Measurements from ENCODE around the gene RBM10. TPM values are rescaled to one million over a fixed set of nuclear protein-coding genes. Genes with fewer than 3 reads are reported as not detected.

The RBM10 gene
- total RNA-seq, 1 experiment from 2014 or later = 55.8 TPM

GRCh38 chrX:47164420-47164819 lies 19.4 kb downstream of the RBM10 start:
- TF ChIP-seq CTCF (conservative IDR thresholded peaks at IDR 0.05) = no peak
- H3K79me1 ChIP-seq (ENCODE audit: insufficient read depth, low read depth, low read length, poor library complexity, severe bottlenecking) = no peaks in the 10 kb centered on the region
- no peak overlapping the region for H3K27ac ChIP-seq (ENCODE audit: insufficient read length, low read depth, low read length)
- no CpG with 5 or more reads among the region's 3 CpGs for WGBS (ENCODE audit: extremely low coverage, insufficient read length, low lambda C conversion rate)
- no peak overlapping the region for H2BK20ac ChIP-seq (ENCODE audit: low read depth, low read length, poor library complexity, severe bottlenecking)
- Mint-ChIP-seq H3K4me3 (no peak overlapping the region), H3K36me3 (ENCODE audit: insufficient read depth in 1 of 3, low read depth in 3 of 3) (peaks cover 32 to 52% (median 33%) of the 10 kb centered on the region in 3 experiments), H3K4me1 (no peaks in the 10 kb centered on the region), H3K27ac (no peak overlapping the region), H3K27me3 (ENCODE audit: low read depth) (no peaks in the 10 kb centered on the region), H3K9me3 (peaks cover 62 to 70% of the 10 kb centered on the region in 2 experiments)
- H3K4ac ChIP-seq (ENCODE audit: low read depth, low read length) = no peak overlapping the region
- no peak overlapping the region for H2BK12ac ChIP-seq (ENCODE audit: insufficient read length, low read depth, low read length)
- no peak overlapping the region for H2BK5ac ChIP-seq (ENCODE audit: insufficient read length, low read length)
- no peak for DNase-seq
- H2AK5ac ChIP-seq (ENCODE audit: insufficient read length, low read length) = no peak overlapping the region
- H3K4me1 ChIP-seq (ENCODE audit: insufficient read depth, low read length) = no peaks in the 10 kb centered on the region
- no peaks in the 10 kb centered on the region for H3K9me3 ChIP-seq (ENCODE audit: control insufficient read depth, low read depth, low read length)
- no peak overlapping the region for H3K4me2 ChIP-seq (ENCODE audit: insufficient read depth, insufficient read length, low read length)
- H3K23me2 ChIP-seq (ENCODE audit: insufficient read length, low read depth, low read length, poor library complexity, severe bottlenecking) = no peaks in the 10 kb centered on the region
- H2BK15ac ChIP-seq (ENCODE audit: low read depth, low read length) = no peak overlapping the region
- H2BK120ac ChIP-seq (ENCODE audit: low read depth, low read length, poor library complexity, severe bottlenecking) = no peak overlapping the region
- H4K8ac ChIP-seq (replicated peaks; ENCODE audit: insufficient read length, low read depth, low read length) = no peak overlapping the region
- no peak overlapping the region for H2AFZ ChIP-seq (ENCODE audit: low read length)
- no peak overlapping the region for H3K14ac ChIP-seq (ENCODE audit: insufficient read depth, low read length)
- no peaks in the 10 kb centered on the region for H4K20me1 ChIP-seq (ENCODE audit: control insufficient read depth, insufficient read depth, insufficient read length)
- H3K9ac ChIP-seq (ENCODE audit: extremely low read depth, insufficient read length, low read length) = no peak overlapping the region
- no peaks in the 10 kb centered on the region for H3K27me3 ChIP-seq (ENCODE audit: insufficient read depth, low read length)
- H4K91ac ChIP-seq (ENCODE audit: insufficient read length, low read depth, low read length) = no peak overlapping the region
- H3K79me2 ChIP-seq (ENCODE audit: insufficient read depth, low read length) = no peaks in the 10 kb centered on the region
- no peak overlapping the region for H3K23ac ChIP-seq (ENCODE audit: insufficient read length, low read depth, low read length)
- H3K56ac ChIP-seq (ENCODE audit: insufficient read length, low read depth, low read length) = no peak overlapping the region
- H3K18ac ChIP-seq (ENCODE audit: insufficient read length, low read depth, low read length) = no peak overlapping the region
- H3T11ph ChIP-seq (ENCODE audit: low read length) = no peak overlapping the region
- H4K5ac ChIP-seq (ENCODE audit: insufficient read length, low read depth, low read length) = no peak overlapping the region
